HEK293 (cell line): ENCODE measurements around the gene GRAMD4.

Experiments
- CTCF ChIA-PET: fragments of 350-600 bp; formaldehyde crosslinking; extraction: SDS; loops from one replicate; lab custom pipeline; 2021; ENCODE audit warnings: antibody characterized with exemption; lab: Yijun Ruan, JAX
- POLR2A ChIA-PET: fragments of 300-600 bp; formaldehyde crosslinking; extraction: SDS; loops from one replicate; lab custom pipeline; 2020; ENCODE audit warnings: antibody characterized with exemption, inconsistent platforms; lab: Yijun Ruan, JAX
- H3K27ac ChIP-seq: fragments of 200-500 bp; sonication (Bioruptor generic); 2 replicates; pipeline ENCODE4 v1.5.1; 2014; ENCODE audit warnings: low read depth, low read length, control low read depth, inconsistent platforms; ENCODE audit errors: extremely low read depth
- H3K36me3 ChIP-seq, 2 experiments: fragments of 200-500 bp in 1 of 2; sonication (Bioruptor generic) in 1 of 2; 1 replicate in 1 of 2; 2 replicates in 1 of 2; pipeline ENCODE4 v1.5.1; 2014 to 2017; ENCODE audit warnings: inconsistent platforms in 2 of 2, low read length in 2 of 2; ENCODE audit not compliant: control insufficient read depth in 2 of 2, insufficient read depth in 1 of 2
- H3K4me1 ChIP-seq: fragments of 200-500 bp; sonication (Bioruptor generic); 2 replicates; pipeline ENCODE4 v1.5.1; 2014; ENCODE audit warnings: mild to moderate bottlenecking, low read length, inconsistent platforms; ENCODE audit not compliant: control insufficient read depth, insufficient read depth
- H3K4me3 ChIP-seq: 2 replicates; pipeline ENCODE4 v1.5.1; 2011; ENCODE audit warnings: low read depth, mild to moderate bottlenecking, control low read depth, low read length, moderate library complexity
- H3K9me3 ChIP-seq: fragments of 200-500 bp; sonication (Bioruptor generic); 2 replicates; pipeline ENCODE4 v1.5.1; 2014; ENCODE audit warnings: low read depth, low read length, inconsistent platforms; ENCODE audit not compliant: control insufficient read depth, insufficient read depth
- BCL11A ChIP-seq: fragments of 450-650 bp; formaldehyde crosslinking; IDR thresholded peaks from 2 replicates; pipeline ENCODE4 v1.5.1; 2016; ENCODE audit warnings: low read depth, missing biosample characterization, missing genetic modification characterization
- BCL11B ChIP-seq: fragments of 450-650 bp; formaldehyde crosslinking; IDR thresholded peaks from 2 replicates; pipeline ENCODE4 v1.5.1; 2016; ENCODE audit warnings: low read depth, missing biosample characterization, missing genetic modification characterization
- HOXC10 ChIP-seq: sonication (generic); formaldehyde crosslinking; IDR thresholded peaks from 2 replicates; pipeline ENCODE4 v1.8.1; 2023; ENCODE audit warnings: mild to moderate bottlenecking, missing genetic modification reagents
- MZF1 ChIP-seq: fragments of 450-650 bp; formaldehyde crosslinking; IDR thresholded peaks from 2 replicates; pipeline ENCODE4 v1.5.1; 2017; ENCODE audit warnings: missing biosample characterization, missing genetic modification characterization, borderline replicate concordance
- YY1 ChIP-seq: fragments of 450-650 bp; formaldehyde crosslinking; IDR thresholded peaks from 2 replicates; pipeline ENCODE4 v1.5.1; 2018; ENCODE audit warnings: missing biosample characterization, missing genetic modification characterization
- ZNF175 ChIP-seq: fragments of 450-650 bp; formaldehyde crosslinking; IDR thresholded peaks from 2 replicates; pipeline ENCODE4 v1.5.1; 2016; ENCODE audit warnings: missing biosample characterization, missing genetic modification characterization
- ZNF302 ChIP-seq: fragments of 450-650 bp; formaldehyde crosslinking; IDR thresholded peaks from 2 replicates; pipeline ENCODE4 v1.5.1; 2016; ENCODE audit warnings: missing biosample characterization, missing genetic modification characterization, low read depth
- ZNF626 ChIP-seq: fragments of 450-650 bp; sonication (Bioruptor Pico); formaldehyde crosslinking; IDR thresholded peaks from 2 replicates; pipeline ENCODE4 v1.5.1; 2018; ENCODE audit warnings: missing biosample characterization, missing genetic modification characterization, inconsistent platforms
- ZNF670 ChIP-seq: fragments of 450-650 bp; formaldehyde crosslinking; IDR thresholded peaks from 2 replicates; pipeline ENCODE4 v1.5.1; 2016; ENCODE audit warnings: missing biosample characterization, missing genetic modification characterization, low read depth
- ZSCAN16 ChIP-seq: fragments of 450-650 bp; formaldehyde crosslinking; IDR thresholded peaks from 2 replicates; pipeline ENCODE4 v1.5.1; 2016; ENCODE audit warnings: missing biosample characterization, missing genetic modification characterization
- TF ChIP-seq, protein P1 (sequence below): fragments of 450-650 bp; formaldehyde crosslinking; IDR thresholded peaks from 2 replicates; pipeline ENCODE4 v1.5.1; 2016; ENCODE audit warnings: missing biosample characterization, missing genetic modification characterization
- TF ChIP-seq, protein P2 (sequence below): fragments of 450-650 bp; IDR thresholded peaks from 2 replicates; pipeline ENCODE4 v1.5.1; 2018; ENCODE audit warnings: missing biosample characterization, mild to moderate bottlenecking, missing genetic modification characterization
- TF ChIP-seq, protein P3 (sequence below): fragments of 450-650 bp; formaldehyde crosslinking; IDR thresholded peaks from 2 replicates; pipeline ENCODE4 v1.5.0; 2017; ENCODE audit warnings: missing biosample characterization, missing genetic modification characterization, borderline replicate concordance
- TF ChIP-seq, protein P4 (sequence below): fragments of 450-650 bp; formaldehyde crosslinking; IDR thresholded peaks from 2 replicates; pipeline ENCODE4 v1.5.1; 2016; ENCODE audit warnings: missing biosample characterization, missing genetic modification characterization
- TF ChIP-seq, protein P5 (sequence below): fragments of 450-650 bp; formaldehyde crosslinking; conservative IDR thresholded peaks from 2 replicates; pipeline ENCODE4 v1.5.1; 2016; ENCODE audit warnings: low read depth, missing biosample characterization, missing genetic modification characterization

The GRAMD4 gene

DNA sequence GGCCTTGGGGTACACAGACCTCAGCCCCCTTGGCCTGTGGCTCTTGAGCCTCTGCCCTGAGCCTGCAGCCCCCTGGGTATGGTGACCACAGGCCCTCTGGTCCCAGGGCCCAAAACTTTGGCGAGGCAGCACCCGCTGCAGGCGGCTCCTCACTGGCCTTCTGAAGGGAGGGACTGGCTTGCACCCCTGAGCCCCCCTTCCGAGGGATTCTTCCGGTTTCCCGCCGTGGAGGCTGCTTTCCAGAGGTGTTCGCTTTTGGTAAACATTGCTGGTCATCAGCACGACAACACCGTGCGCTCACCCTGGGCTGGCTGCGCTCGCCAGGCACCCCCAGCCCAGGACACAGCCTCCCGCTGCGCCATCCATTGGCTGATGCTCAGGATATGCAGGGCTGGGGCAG lies 42.0 kb downstream of the GRAMD4 start (continued):
- TF ChIP-seq, protein P1, sequence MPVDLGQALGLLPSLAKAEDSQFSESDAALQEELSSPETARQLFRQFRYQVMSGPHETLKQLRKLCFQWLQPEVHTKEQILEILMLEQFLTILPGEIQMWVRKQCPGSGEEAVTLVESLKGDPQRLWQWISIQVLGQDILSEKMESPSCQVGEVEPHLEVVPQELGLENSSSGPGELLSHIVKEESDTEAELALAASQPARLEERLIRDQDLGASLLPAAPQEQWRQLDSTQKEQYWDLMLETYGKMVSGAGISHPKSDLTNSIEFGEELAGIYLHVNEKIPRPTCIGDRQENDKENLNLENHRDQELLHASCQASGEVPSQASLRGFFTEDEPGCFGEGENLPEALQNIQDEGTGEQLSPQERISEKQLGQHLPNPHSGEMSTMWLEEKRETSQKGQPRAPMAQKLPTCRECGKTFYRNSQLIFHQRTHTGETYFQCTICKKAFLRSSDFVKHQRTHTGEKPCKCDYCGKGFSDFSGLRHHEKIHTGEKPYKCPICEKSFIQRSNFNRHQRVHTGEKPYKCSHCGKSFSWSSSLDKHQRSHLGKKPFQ (tag by site-specific recombination) = no peak
- TF ChIP-seq HOXC10 (no peak), ZNF175 (tag by site-specific recombination) (no peak), ZSCAN16 (tag by site-specific recombination) (no peak), ZNF302 (no peak), YY1 (tag by site-specific recombination) (no peak)
- TF ChIP-seq, all 188 proteins: peak for 0

DNA sequence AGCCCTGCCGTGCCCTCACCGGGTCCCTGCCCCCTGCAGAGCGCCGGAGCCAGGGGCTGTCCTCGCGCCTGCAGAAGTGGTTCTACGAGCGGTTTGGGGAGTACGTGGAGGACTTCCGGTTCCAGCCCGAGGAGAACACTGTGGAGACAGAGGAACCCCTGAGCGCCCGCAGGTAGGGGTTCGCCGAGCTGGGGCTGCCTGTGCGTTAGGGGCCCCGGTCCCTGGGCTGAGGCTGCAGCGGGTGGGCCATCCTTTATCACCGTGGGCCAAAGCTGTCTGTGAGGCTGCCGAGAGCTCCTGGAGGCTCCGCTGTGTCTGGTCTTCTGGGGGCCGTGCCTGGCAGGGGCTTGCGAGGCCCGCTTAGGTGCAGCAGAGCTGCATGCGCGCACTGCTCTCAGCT lies 42.8 kb downstream of the GRAMD4 start:
- TF ChIP-seq BCL11B (tag by site-specific recombination) (no peak), ZNF626 (tag by site-specific recombination) (no peak), BCL11A (no peak), ZNF670 (no peak), MZF1 (tag by site-specific recombination) (no peak)
- TF ChIP-seq, protein P2, sequence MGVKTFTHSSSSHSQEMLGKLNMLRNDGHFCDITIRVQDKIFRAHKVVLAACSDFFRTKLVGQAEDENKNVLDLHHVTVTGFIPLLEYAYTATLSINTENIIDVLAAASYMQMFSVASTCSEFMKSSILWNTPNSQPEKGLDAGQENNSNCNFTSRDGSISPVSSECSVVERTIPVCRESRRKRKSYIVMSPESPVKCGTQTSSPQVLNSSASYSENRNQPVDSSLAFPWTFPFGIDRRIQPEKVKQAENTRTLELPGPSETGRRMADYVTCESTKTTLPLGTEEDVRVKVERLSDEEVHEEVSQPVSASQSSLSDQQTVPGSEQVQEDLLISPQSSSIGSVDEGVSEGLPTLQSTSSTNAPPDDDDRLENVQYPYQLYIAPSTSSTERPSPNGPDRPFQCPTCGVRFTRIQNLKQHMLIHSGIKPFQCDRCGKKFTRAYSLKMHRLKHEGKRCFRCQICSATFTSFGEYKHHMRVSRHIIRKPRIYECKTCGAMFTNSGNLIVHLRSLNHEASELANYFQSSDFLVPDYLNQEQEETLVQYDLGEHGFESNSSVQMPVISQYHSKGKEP = no peak
- TF ChIP-seq, protein P3, sequence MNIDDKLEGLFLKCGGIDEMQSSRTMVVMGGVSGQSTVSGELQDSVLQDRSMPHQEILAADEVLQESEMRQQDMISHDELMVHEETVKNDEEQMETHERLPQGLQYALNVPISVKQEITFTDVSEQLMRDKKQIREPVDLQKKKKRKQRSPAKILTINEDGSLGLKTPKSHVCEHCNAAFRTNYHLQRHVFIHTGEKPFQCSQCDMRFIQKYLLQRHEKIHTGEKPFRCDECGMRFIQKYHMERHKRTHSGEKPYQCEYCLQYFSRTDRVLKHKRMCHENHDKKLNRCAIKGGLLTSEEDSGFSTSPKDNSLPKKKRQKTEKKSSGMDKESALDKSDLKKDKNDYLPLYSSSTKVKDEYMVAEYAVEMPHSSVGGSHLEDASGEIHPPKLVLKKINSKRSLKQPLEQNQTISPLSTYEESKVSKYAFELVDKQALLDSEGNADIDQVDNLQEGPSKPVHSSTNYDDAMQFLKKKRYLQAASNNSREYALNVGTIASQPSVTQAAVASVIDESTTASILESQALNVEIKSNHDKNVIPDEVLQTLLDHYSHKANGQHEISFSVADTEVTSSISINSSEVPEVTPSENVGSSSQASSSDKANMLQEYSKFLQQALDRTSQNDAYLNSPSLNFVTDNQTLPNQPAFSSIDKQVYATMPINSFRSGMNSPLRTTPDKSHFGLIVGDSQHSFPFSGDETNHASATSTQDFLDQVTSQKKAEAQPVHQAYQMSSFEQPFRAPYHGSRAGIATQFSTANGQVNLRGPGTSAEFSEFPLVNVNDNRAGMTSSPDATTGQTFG (tag by site-specific recombination) = no peak
- TF ChIP-seq, protein P4, sequence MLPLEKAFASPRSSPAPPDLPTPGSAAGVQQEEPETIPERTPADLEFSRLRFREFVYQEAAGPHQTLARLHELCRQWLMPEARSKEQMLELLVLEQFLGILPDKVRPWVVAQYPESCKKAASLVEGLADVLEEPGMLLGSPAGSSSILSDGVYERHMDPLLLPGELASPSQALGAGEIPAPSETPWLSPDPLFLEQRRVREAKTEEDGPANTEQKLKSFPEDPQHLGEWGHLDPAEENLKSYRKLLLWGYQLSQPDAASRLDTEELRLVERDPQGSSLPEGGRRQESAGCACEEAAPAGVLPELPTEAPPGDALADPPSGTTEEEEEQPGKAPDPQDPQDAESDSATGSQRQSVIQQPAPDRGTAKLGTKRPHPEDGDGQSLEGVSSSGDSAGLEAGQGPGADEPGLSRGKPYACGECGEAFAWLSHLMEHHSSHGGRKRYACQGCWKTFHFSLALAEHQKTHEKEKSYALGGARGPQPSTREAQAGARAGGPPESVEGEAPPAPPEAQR = no peak
- TF ChIP-seq, protein P5, sequence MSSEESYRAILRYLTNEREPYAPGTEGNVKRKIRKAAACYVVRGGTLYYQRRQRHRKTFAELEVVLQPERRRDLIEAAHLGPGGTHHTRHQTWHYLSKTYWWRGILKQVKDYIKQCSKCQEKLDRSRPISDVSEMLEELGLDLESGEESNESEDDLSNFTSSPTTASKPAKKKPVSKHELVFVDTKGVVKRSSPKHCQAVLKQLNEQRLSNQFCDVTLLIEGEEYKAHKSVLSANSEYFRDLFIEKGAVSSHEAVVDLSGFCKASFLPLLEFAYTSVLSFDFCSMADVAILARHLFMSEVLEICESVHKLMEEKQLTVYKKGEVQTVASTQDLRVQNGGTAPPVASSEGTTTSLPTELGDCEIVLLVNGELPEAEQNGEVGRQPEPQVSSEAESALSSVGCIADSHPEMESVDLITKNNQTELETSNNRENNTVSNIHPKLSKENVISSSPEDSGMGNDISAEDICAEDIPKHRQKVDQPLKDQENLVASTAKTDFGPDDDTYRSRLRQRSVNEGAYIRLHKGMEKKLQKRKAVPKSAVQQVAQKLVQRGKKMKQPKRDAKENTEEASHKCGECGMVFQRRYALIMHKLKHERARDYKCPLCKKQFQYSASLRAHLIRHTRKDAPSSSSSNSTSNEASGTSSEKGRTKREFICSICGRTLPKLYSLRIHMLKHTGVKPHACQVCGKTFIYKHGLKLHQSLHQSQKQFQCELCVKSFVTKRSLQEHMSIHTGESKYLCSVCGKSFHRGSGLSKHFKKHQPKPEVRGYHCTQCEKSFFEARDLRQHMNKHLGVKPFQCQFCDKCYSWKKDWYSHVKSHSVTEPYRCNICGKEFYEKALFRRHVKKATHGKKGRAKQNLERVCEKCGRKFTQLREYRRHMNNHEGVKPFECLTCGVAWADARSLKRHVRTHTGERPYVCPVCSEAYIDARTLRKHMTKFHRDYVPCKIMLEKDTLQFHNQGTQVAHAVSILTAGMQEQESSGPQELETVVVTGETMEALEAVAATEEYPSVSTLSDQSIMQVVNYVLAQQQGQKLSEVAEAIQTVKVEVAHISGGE (tag by site-specific recombination) = no peak
- Histone ChIP-seq H3K36me3 (peaks cover 0 to 40% of the 10 kb centered on the region in 2 experiments; a peak in 1 of 3 replicates), H3K27ac (no peak overlapping the region), H3K4me3 (no peak overlapping the region), H3K9me3 (no peaks in the 10 kb centered on the region), H3K4me1 (peaks cover 2% of the 10 kb centered on the region; the same call in 1 of the 2 replicates)
- CTCF ChIA-PET = no interaction called here
- POLR2A ChIA-PET = no interaction called here
